Heart left ventricle (tissue), 16 donors: ENCODE results near the gene MYO5C. TPM values are rescaled to one million over a fixed set of nuclear protein-coding genes. Genes with fewer than 3 reads are reported as not detected.

Experiments
- ATAC-seq, 4 donors: fragments of 200-7000 bp; cut with Tn5 transposase; one replicate each; pipeline ENCODE4 v1.9.1; 2020 to 2022; ENCODE audit warnings: moderate library complexity in 4 of 4, mild to moderate bottlenecking in 3 of 4, moderate number of reproducible peaks in 1 of 4
- DNase-seq, 5 donors: peaks; one replicate each; pipeline ENCODE4 v3.0.0-alpha.2; 2020
- H3K27ac ChIP-seq, 12 donors: fragments of 200-600 bp; sonication (generic) in 4 of 12; one replicate each; pipeline versions ENCODE4 v1.5.0 to v1.8.0; 2016 to 2022; ENCODE audit warnings: mild to moderate bottlenecking in 2 of 12
- H3K27me3 ChIP-seq, 9 donors: fragments of 200-600 bp; sonication (generic) in 2 of 9; one replicate each; pipeline versions ENCODE4 v1.5.1 to v1.8.0; 2016 to 2022; ENCODE audit warnings: mild to moderate bottlenecking in 3 of 9
- H3K36me3 ChIP-seq, 9 donors: fragments of 200-600 bp; sonication (generic) in 2 of 9; one replicate each; pipeline versions ENCODE4 v1.5.0 to v1.8.0; 2018 to 2022; ENCODE audit warnings: mild to moderate bottlenecking in 2 of 9
- H3K4me1 ChIP-seq, 12 donors: fragments of 200-600 bp; sonication (generic) in 4 of 12; one replicate each; pipeline versions ENCODE4 v1.5.0 to v1.8.0; 2016 to 2022; ENCODE audit warnings: mild to moderate bottlenecking in 3 of 12
- H3K4me3 ChIP-seq, 12 donors: fragments of 200-600 bp; sonication (generic) in 4 of 12; one replicate each; pipeline versions ENCODE4 v1.5.0 to v1.8.0; 2017 to 2022; ENCODE audit warnings: mild to moderate bottlenecking in 9 of 12, moderate library complexity in 4 of 12
- H3K9me3 ChIP-seq, 12 donors: fragments of 200-600 bp; sonication (generic) in 4 of 12; one replicate each; pipeline versions ENCODE4 v1.5.0 to v1.8.0; 2016 to 2022; ENCODE audit warnings: mild to moderate bottlenecking in 1 of 12
- POLR2A ChIP-seq, 2 donors: fragments of 450-650 bp; IDR thresholded peaks; one replicate each; pipeline ENCODE4 v1.6.1; 2017; ENCODE audit warnings: antibody characterized with exemption in 2 of 2, mild to moderate bottlenecking in 2 of 2, moderate library complexity in 2 of 2
- WGBS, 4 donors: extraction: QIAGEN DNeasy Blood & Tissue Kit in 2 of 4; methylation state at CpG; one replicate each; pipeline versions ENCODE4 v1.1.5 to v1.1.7; 2013 to 2018; 5-methylcytosine and 5-hydroxymethylcytosine counted together
- intact Hi-C, 10 donors: fragments of 100-400 bp; cut with DNase I; formaldehyde crosslinking; loops; one replicate each; pipeline versions ENCODE4 v1.11.1 to v1.14.2; 2022
- polyA plus RNA-seq, 2 donors: library from polyadenylated mRNA; stranded (reverse); fragments of 200-250 nt; gene quantifications; one replicate each; pipeline ENCODE4 v1.2.3, GENCODE V29; 2013
- total RNA-seq, 9 donors: library from RNA; depleted of rRNA in 2 of 9; stranded (reverse); fragments of >200 nt in 2 of 9; fragmentation: NEBNext Ultra II Directional in 3 of 9; extraction: Animal tissue kit (Norgen Biotek cat#: 25700) in 3 of 9; gene quantifications; one replicate each; pipeline versions ENCODE4 v1.1.0 to v1.2.4, GENCODE V29; 2016 to 2023
- TF ChIP-seq, protein P1 (sequence below), 12 donors: fragments of 200-600 bp; sonication (generic) in 4 of 12; IDR thresholded peaks; one replicate each; pipeline versions ENCODE4 v1.5.0 to v1.8.0; 2018 to 2022; ENCODE audit warnings: antibody characterized with exemption in 12 of 12, mild to moderate bottlenecking in 5 of 12
- donor health status: ischemic (EF 13 %, LVEDD 7.1; RV severe dilation, severe dysfunction).
- donor health status: healthy with polysubstance abuse.
- donor health status: DM: no; HTN: yes; CAD: no.
- donor health status: DM: no; HTN: no; CAD: no.
- donor health status: ischemic (EF 25% LVEDD 6.9; RV normal size, moderate dysfunction).
- donor health status: ischemic (EF 25% LVEDD 5.7; RV mildly dilated, moderate dysfunction).
- donor health status: healthy.
- donor health status: DM: yes; HTN: yes; CAD: no.
- donor health status: ischemic (EF 35%, LVEDD 5.7; RV mildly dilated, moderate dysfunction).
- donor health status: nonischemic (EF 11% LVEDD 7.7; RV severe dilation, severe dysfunction).
- donor health status: DM: yes; HTN: yes; CAD: no.
- donor health status: PGD.
- donor health status: ischemic (EF 29% LVEDD 5.4; RV normal size, mild dysfunction).
- donor health status: nonischemic (EF 23%, LVEDD 6.1; RV moderate dilation, normal function).

The MYO5C gene
- total and polyA plus RNA-seq, 11 donors, result 0.89 to 7.2 (median 2.3) TPM

GRCh38 chr15:52280326-52281084 is 15.1 kb downstream of the MYO5C start:
- H3K27me3 ChIP-seq, result no peaks in the 10 kb centered on the region
- H3K27ac ChIP-seq, result no peak overlapping the region
- no peak overlapping the region for H3K4me3 ChIP-seq
- H3K4me1 ChIP-seq, result peaks cover 0 to 9% (median 0%) of the 10 kb centered on the region in 12 donors
- H3K36me3 ChIP-seq, result peaks cover 0 to 14% (median 0%) of the 10 kb centered on the region in 9 donors
- no peak for DNase-seq
- TF ChIP-seq POLR2A (IDR thresholded peaks at IDR 0.05), result no peak
- TF ChIP-seq, protein P1, sequence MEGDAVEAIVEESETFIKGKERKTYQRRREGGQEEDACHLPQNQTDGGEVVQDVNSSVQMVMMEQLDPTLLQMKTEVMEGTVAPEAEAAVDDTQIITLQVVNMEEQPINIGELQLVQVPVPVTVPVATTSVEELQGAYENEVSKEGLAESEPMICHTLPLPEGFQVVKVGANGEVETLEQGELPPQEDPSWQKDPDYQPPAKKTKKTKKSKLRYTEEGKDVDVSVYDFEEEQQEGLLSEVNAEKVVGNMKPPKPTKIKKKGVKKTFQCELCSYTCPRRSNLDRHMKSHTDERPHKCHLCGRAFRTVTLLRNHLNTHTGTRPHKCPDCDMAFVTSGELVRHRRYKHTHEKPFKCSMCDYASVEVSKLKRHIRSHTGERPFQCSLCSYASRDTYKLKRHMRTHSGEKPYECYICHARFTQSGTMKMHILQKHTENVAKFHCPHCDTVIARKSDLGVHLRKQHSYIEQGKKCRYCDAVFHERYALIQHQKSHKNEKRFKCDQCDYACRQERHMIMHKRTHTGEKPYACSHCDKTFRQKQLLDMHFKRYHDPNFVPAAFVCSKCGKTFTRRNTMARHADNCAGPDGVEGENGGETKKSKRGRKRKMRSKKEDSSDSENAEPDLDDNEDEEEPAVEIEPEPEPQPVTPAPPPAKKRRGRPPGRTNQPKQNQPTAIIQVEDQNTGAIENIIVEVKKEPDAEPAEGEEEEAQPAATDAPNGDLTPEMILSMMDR (IDR thresholded peaks at IDR 0.05), result no peak
- peak in 2 of 4 donors; percentile 16 to 17 for ATAC-seq
- intact Hi-C loops, result no loop called here
- whole genome bisulfite sequencing, 4 donors, result 88 to 90% (median 89%) methylated on average over 11 of the region's 11 CpGs
- no peaks in the 10 kb centered on the region for H3K9me3 ChIP-seq

DNA sequence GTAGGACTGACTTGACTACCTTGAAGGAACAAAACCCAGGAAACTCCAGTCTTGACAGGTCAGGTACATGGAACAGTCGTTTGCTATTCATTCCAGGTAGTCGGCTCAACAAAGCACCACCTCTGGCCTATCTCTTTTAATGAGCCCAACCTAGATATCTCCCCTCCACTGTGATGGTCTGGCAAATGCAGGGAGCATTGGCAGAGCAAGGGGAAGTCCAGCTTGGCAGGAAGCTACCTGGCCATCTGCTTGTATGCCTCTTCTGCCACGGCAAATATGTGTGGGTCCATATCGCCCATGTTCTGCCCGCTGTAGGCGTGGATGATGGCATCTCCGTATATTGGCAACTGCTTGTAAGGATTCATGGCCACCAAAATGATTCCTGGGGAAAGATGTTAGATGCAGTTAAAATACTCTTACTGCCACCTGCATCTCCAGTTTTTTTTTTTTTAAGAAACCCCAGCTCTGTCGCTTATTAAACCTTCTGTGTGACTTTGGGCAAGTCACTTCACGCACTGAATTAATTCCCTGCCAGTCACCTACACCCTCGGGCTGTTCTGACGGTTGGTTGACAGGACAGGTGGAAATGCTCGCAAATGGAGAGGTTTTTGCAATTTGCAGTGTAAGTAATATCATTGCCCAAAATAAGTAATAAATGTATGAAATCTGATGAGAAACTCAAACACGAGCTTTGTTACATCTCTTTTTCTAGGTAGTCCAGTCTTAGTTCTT is 16.8 kb downstream of the MYO5C start:
- 86 to 94% (median 92%) methylated on average over 13 of the region's 13 CpGs for WGBS, 4 donors
- ATAC-seq, result no peak
- Histone ChIP-seq H3K27ac (no peak overlapping the region), H3K27me3 (no peaks in the 10 kb centered on the region), H3K9me3 (no peaks in the 10 kb centered on the region), H3K4me3 (no peak overlapping the region), H3K4me1 (peaks cover 0 to 9% (median 0%) of the 10 kb centered on the region in 12 donors), H3K36me3 (peaks cover 0 to 17% (median 0%) of the 10 kb centered on the region in 9 donors)
- no peak for DNase-seq
- intact Hi-C loops, result no loop called here
- TF ChIP-seq POLR2A (IDR thresholded peaks at IDR 0.05), result no peak
- TF ChIP-seq, protein P1 (IDR thresholded peaks at IDR 0.05), result no peak

GRCh38 chr15:52278135-52278534 is 17.5 kb downstream of the MYO5C start:
- intact Hi-C loops, result no loop called here
- Histone ChIP-seq H3K27ac (no peak overlapping the region), H3K36me3 (peaks cover 0 to 19% (median 0%) of the 10 kb centered on the region in 9 donors), H3K9me3 (no peaks in the 10 kb centered on the region), H3K4me3 (no peak overlapping the region), H3K4me1 (peaks cover 0 to 9% (median 0%) of the 10 kb centered on the region in 12 donors), H3K27me3 (no peaks in the 10 kb centered on the region)
- TF ChIP-seq, protein P1 (IDR thresholded peaks at IDR 0.05), result no peak
- TF ChIP-seq POLR2A (IDR thresholded peaks at IDR 0.05), result no peak
- DNase-seq, result no peak
- no peak for ATAC-seq
- WGBS, 4 donors, result 84 to 90% (median 86%) methylated on average over 3 of the region's 3 CpGs

DNA sequence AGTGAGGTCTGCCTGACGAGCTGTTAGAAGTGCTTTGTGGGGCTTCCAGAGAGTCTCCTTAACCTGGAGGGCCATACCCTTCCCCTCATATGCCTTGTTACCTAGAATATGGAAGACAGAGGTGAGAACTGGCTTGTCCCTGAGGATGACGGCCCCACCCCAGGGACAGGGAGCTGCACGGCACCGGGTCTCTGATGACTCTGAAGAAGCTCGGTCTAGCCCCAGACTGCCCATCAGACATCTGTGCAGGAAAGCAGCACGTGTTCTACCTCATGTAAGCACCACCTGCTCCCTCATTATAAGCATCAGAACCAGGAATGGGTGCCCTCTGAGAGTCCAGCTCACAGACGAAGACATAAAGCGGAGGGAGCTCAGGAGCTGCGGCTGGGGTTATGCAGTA is 18.0 kb downstream of the MYO5C start:
- no peak overlapping the region for H3K27ac ChIP-seq
- no peaks in the 10 kb centered on the region for H3K27me3 ChIP-seq
- H3K9me3 ChIP-seq, result no peaks in the 10 kb centered on the region
- intact Hi-C loops, result no loop called here
- 86 to 94% (median 92%) methylated on average over 8 to 9 of the region's 9 CpGs for WGBS, 4 donors
- DNase-seq (no peak), ATAC-seq (no peak)
- no peak overlapping the region for H3K4me3 ChIP-seq
- peaks cover 0 to 24% (median 0%) of the 10 kb centered on the region in 9 donors for H3K36me3 ChIP-seq
- TF ChIP-seq, protein P1 (IDR thresholded peaks at IDR 0.05), result no peak
- no peak for TF ChIP-seq POLR2A (IDR thresholded peaks at IDR 0.05)
- H3K4me1 ChIP-seq, result peaks cover 0 to 9% (median 0%) of the 10 kb centered on the region in 12 donors
